Activated T-helper 2 cell treated with anti-CD3 and anti-CD28 coated beads, Interferon-gamma antibody, Interleukin-2, Interleukin-4, amounts not matched to agents 10 μg/mL and 5 μg/mL and 100 μg/mL, durations not matched to agents 14 hours and 24 hours and 36 hours (primary cell): ENCODE data around the gene TMED3. TPM values are rescaled to one million over a fixed set of nuclear protein-coding genes. Genes with fewer than 3 reads are reported as not detected.

Experiments used
- DNase-seq: peaks from one replicate; pipeline ENCODE4 v3.0.0; 2021; ENCODE audit warnings: low spot score
- H3K27ac Mint-ChIP-seq: one replicate; pipeline ENCODE4 v1.8.0; 2021; ENCODE audit warnings: mixed read lengths
- H3K27me3 Mint-ChIP-seq: one replicate; pipeline ENCODE4 v1.8.0; 2021; ENCODE audit warnings: low read depth, mixed read lengths
- H3K36me3 Mint-ChIP-seq: one replicate; pipeline ENCODE4 v1.8.0; 2021; ENCODE audit warnings: low read depth, mixed read lengths
- H3K4me1 Mint-ChIP-seq: one replicate; pipeline ENCODE4 v1.8.0; 2021; ENCODE audit warnings: low read depth, mixed read lengths
- H3K4me3 Mint-ChIP-seq: one replicate; pipeline ENCODE4 v1.8.0; 2021; ENCODE audit warnings: low read depth, mild to moderate bottlenecking, moderate library complexity, mixed read lengths
- H3K9me3 Mint-ChIP-seq: one replicate; pipeline ENCODE4 v1.8.0; 2021; ENCODE audit warnings: mixed read lengths
- intact Hi-C: fragments of 100-400 bp; cut with micrococcal nuclease; formaldehyde crosslinking; loops from one replicate; pipeline ENCODE4 v1.15.1; 2023
- total RNA-seq: library from RNA; stranded (reverse); gene quantifications from 2 replicates; pipeline ENCODE4 v1.2.3, GENCODE V29; 2022

The TMED3 gene
- 49.8 and 51.6 TPM in 2 replicates for total RNA-seq

- intact Hi-C loops = no loop called here
- DNase-seq = peak; percentile 81
- Mint-ChIP-seq H3K9me3 (no peaks in the 10 kb centered on the region), H3K4me1 (peaks cover 27% of the 10 kb centered on the region), H3K4me3 (peak within 1 kb of the TSS; percentile 87), H3K27me3 (peaks cover 28% of the 10 kb centered on the region), H3K27ac (peak within 1 kb of the TSS; percentile 53), H3K36me3 (peaks cover 39% of the 10 kb centered on the region)
These were observed at the start of gene TMED3 for GRCh38 chr15:79310985-79311900. TSS of gene TMED3 (plus strand) at chr15:79311112. CDS start at chr15:79311250, 138 bp downstream.

- H3K27ac Mint-ChIP-seq = no peak overlapping the region
- no peaks in the 10 kb centered on the region for H3K9me3 Mint-ChIP-seq
- intact Hi-C loops = no loop called here
- no peak for DNase-seq
- H3K4me1 Mint-ChIP-seq = no peaks in the 10 kb centered on the region
- no peaks in the 10 kb centered on the region for H3K36me3 Mint-ChIP-seq
- peaks cover 5% of the 10 kb centered on the region for H3K27me3 Mint-ChIP-seq
- H3K4me3 Mint-ChIP-seq = no peak overlapping the region
These were observed 49.1 kb upstream of the TMED3 start for GRCh38 chr15:79261836-79262235.

GRCh38 chr15:79265167-79265566 is 45.7 kb upstream of the TMED3 start:
- no peaks in the 10 kb centered on the region for H3K36me3 Mint-ChIP-seq
- H3K27ac Mint-ChIP-seq = no peak overlapping the region
- H3K4me3 Mint-ChIP-seq = no peak overlapping the region
- H3K9me3 Mint-ChIP-seq = no peaks in the 10 kb centered on the region
- H3K4me1 Mint-ChIP-seq = no peaks in the 10 kb centered on the region
- peaks cover 8% of the 10 kb centered on the region for H3K27me3 Mint-ChIP-seq
- DNase-seq = no peak
- intact Hi-C loops = no loop called here

GRCh38 chr15:79265987-79266579 is 44.8 kb upstream of the TMED3 start:
- Mint-ChIP-seq H3K4me1 (no peaks in the 10 kb centered on the region), H3K9me3 (no peaks in the 10 kb centered on the region), H3K4me3 (no peak overlapping the region), H3K36me3 (no peaks in the 10 kb centered on the region), H3K27ac (no peak overlapping the region), H3K27me3 (peaks cover 10% of the 10 kb centered on the region)
- intact Hi-C loops = no loop called here
- no peak for DNase-seq

GRCh38 chr15:79282371-79283251 is 28.3 kb upstream of the TMED3 start, which contains the start of gene ANKRD34C:
TSS of gene ANKRD34C (plus strand) at chr15:79282722. CDS start at chr15:79293285, 10,563 bp downstream.
- Mint-ChIP-seq H3K27me3 (peaks cover 35% of the 10 kb centered on the region), H3K4me1 (peaks cover 3% of the 10 kb centered on the region), H3K9me3 (no peaks in the 10 kb centered on the region), H3K27ac (no peak within 1 kb of the TSS), H3K4me3 (no peak within 1 kb of the TSS), H3K36me3 (no peaks in the 10 kb centered on the region)
- intact Hi-C loops = no loop called here
- DNase-seq = no peak

GRCh38 chr15:79283252-79284048 is 27.5 kb upstream of the TMED3 start:
- intact Hi-C loops = no loop called here
- Mint-ChIP-seq H3K27me3 (peaks cover 35% of the 10 kb centered on the region), H3K36me3 (no peaks in the 10 kb centered on the region), H3K9me3 (no peaks in the 10 kb centered on the region), H3K4me3 (no peak overlapping the region), H3K4me1 (peaks cover 3% of the 10 kb centered on the region), H3K27ac (no peak overlapping the region)
- DNase-seq = peak; percentile 27

GRCh38 chr15:79290642-79291275 is 20.2 kb upstream of the TMED3 start:
- no peak for DNase-seq
- Mint-ChIP-seq H3K4me1 (peaks cover 4% of the 10 kb centered on the region), H3K36me3 (no peaks in the 10 kb centered on the region), H3K27me3 (peaks cover 6% of the 10 kb centered on the region), H3K9me3 (no peaks in the 10 kb centered on the region), H3K4me3 (no peak overlapping the region), H3K27ac (no peak overlapping the region)
- intact Hi-C loops = no loop called here

GRCh38 chr15:79292011-79292410 is 18.9 kb upstream of the TMED3 start:
- Mint-ChIP-seq H3K27ac (no peak overlapping the region), H3K36me3 (no peaks in the 10 kb centered on the region), H3K27me3 (peaks cover 6% of the 10 kb centered on the region), H3K4me3 (no peak overlapping the region), H3K9me3 (no peaks in the 10 kb centered on the region), H3K4me1 (peaks cover 4% of the 10 kb centered on the region)
- no peak for DNase-seq
- intact Hi-C loops = no loop called here

GRCh38 chr15:79294075-79294474 is 16.8 kb upstream of the TMED3 start:
- no peaks in the 10 kb centered on the region for H3K9me3 Mint-ChIP-seq
- intact Hi-C loops = no loop called here
- H3K36me3 Mint-ChIP-seq = no peaks in the 10 kb centered on the region
- H3K4me3 Mint-ChIP-seq = no peak overlapping the region
- DNase-seq = no peak
- H3K27ac Mint-ChIP-seq = no peak overlapping the region
- H3K4me1 Mint-ChIP-seq = peaks cover 4% of the 10 kb centered on the region
- peaks cover 15% of the 10 kb centered on the region for H3K27me3 Mint-ChIP-seq

GRCh38 chr15:79296583-79296982 is 14.3 kb upstream of the TMED3 start:
- no peaks in the 10 kb centered on the region for H3K36me3 Mint-ChIP-seq
- no peak overlapping the region for H3K4me3 Mint-ChIP-seq
- peaks cover 26% of the 10 kb centered on the region for H3K27me3 Mint-ChIP-seq
- no peak overlapping the region for H3K27ac Mint-ChIP-seq
- no peaks in the 10 kb centered on the region for H3K9me3 Mint-ChIP-seq
- intact Hi-C loops = no loop called here
- no peaks in the 10 kb centered on the region for H3K4me1 Mint-ChIP-seq
- no peak for DNase-seq

- no peaks in the 10 kb centered on the region for H3K9me3 Mint-ChIP-seq
- intact Hi-C loops = no loop called here
- H3K27ac Mint-ChIP-seq = no peak overlapping the region
- H3K36me3 Mint-ChIP-seq = no peaks in the 10 kb centered on the region
- no peak for DNase-seq
- no peak overlapping the region for H3K4me3 Mint-ChIP-seq
- H3K27me3 Mint-ChIP-seq = peaks cover 42% of the 10 kb centered on the region
- H3K4me1 Mint-ChIP-seq = no peaks in the 10 kb centered on the region
These were observed 11.6 kb upstream of the TMED3 start for GRCh38 chr15:79299126-79299840.
